ENCODE results near the gene EIF3I.
A peak's percentile ranks its signal among the peaks of the same experiment; 100 is the strongest.

Gene EIF3I

DNA sequence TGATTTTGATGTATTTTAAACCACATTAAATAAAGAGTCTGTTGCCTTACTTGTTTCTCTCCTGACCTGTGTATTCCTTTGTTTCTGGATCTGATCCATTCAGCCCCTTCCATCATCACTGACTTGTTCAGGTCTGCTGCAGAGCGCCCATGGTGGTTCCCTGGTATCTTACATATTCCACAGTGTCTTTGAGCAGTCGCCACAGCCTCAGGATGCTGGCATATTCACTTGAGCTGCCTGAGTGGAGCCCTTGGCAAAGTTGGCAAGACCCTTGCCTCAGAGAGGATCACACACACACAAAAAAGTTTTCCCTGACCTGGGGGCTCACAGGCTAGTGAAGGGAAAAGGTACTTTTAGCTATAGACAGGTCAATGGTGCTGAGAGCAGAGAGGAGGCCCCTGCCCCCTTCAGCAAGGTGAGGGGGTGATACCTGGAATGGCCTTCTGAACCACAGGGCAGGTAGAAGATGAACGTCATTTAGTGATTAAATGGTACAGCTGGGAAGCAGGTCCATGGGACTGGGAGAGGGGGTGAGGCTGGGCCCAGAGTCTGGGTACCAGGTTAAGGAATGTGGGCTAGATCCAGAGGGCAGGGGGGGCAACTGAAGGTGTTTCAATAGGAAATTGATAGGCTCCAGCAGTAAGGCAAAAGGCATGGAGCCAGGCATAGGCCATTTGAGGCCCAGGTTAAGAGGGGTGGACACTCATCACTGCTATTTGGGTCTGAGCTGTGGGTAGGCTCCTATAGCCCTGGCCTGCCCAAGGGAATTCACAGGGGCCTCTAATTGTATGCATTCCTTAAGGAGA is 23.8 kb upstream of the EIF3I start:
- DNase-seq (ENCODE audit: low spot score), result no peak

DNA sequence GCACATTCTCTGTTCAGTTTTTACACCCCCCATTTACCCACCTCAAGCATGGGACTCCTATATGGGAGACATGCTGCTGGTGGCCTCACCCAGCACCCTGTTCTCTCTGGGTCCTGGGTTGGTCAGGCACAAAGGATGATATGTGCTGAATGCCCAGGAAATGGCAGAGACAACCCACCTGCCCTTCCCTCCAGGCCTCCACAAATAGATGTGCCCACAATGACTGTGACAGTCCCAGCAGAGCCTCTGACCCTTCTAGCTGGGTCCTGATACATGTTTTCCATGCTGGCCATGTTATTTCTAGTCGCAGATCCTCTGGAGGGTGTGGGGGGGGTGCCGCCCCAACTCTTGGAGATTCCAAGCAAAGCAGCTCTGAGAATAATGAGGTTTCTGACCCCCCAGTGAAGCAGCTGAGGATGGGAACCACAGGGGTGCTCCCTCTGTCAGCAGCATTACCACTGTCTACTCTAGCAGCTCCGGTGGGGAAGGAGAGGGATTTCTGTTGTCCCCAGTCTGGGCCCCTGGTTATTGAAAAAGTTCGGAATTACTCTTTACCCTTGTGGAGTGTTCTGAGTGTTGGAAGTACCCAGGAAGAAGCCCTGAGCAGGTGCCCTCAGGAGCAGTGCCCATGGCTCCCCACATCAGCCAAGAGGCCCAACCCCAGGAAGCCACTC is 23.0 kb upstream of the EIF3I start:
- DNase-seq (ENCODE audit: low spot score), result no peak

DNA sequence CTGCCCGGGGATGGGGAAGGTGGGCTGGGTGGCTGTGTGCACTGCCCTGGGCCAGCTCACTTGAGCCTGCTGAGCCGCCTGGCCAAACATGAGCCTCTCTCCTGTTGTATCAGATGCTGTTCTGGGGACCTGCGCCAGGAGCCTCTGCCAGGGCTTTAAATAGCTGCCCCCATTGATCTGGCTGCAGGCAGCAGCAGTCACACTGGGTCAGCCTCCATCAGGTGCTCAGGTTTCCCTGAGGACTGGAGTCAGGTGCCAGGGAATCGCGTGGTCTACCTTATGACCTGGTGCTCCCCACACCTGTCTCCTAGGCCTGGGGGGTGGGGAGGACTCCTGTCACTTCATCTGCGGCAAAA is 22.5 kb upstream of the EIF3I start:
- DNase-seq (ENCODE audit: low spot score), result no peak

DNA sequence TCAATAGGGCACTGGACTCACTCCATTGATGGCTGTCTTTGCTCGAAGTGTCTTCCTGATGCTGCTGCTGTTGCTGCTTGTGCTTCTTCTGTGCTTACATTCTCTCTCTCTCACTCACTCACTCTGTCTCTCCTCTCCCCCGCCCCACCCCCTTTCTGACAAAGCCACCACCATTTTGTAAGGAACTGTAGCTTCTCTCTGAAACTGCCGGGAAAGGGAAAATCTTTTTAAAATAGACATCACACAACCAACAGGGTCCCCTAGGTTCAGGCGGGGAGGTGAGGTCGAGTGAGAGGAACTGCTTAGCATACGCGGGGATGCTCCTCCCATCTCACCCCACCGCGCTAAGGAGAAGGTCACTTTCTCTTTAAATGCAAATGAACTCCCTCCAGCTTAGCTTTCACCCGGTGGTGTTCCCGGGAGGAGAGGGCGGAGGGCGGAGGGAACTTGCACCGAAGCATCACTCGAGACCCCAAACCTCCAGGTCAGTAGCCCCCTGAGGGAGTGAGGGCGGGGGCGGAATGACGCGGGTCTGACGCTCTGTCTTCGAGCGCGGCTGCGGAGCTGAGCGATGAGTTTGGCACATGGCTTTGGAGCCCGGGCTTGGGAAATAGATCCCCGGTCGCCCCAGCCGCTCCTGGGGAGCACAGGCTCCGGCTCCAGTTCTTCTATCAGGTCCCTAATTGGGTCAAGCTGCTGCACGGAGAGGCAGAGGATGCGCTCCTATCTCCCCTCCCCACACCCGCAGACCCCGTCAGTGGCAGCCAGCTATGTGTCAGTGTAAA is 21.8 kb upstream of the EIF3I start, which contains the start of gene CCDC28B:
Gene CCDC28B, plus strand, starts transcription at position 370 of the 785 bp plus-strand sequence. CDS start 1,341 bp downstream, outside the sequence.
- peak; percentile 75 for DNase-seq (ENCODE audit: low spot score)

DNA sequence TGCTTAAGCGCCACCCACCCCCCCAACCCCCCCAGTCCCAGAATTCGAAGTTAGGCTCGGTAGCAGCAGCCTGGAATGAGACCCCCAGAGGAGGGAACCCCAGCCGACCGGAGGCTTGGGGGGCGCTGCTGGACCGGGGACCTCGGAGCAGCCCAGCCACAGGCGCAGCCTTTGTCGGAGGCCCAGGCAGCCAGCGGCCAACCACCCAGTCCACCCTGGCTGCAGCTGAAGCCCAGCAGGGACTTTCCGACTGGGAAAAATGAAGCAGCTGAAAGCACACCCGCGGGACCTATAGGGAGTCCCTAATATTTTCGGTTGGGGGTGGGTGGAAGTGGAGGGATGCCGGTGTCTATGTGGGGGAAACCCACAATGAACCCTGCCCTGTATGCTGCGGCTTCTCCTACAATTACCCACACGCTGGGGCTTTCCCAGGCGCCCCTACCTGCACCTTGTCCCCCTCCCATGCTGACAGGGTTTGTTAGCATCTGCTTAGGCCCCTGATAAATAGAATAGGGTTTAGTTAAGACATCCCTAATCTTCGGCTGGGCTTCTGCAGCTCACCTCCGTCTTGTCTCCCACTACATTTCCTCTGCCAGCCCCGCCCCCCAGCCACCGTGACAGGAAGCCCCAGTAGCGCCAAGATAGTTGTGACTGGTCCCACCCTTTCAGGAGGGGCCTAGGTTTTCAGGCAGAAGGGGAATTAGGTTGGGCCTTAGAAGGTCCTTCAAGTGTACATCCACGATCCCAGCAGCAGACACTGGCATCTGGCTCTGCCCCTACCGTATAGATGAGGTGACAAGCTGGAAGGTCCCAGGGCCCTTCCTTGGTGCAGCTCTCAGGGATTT is 21.0 kb upstream of the EIF3I start:
- no peak for DNase-seq (ENCODE audit: low spot score)

DNA sequence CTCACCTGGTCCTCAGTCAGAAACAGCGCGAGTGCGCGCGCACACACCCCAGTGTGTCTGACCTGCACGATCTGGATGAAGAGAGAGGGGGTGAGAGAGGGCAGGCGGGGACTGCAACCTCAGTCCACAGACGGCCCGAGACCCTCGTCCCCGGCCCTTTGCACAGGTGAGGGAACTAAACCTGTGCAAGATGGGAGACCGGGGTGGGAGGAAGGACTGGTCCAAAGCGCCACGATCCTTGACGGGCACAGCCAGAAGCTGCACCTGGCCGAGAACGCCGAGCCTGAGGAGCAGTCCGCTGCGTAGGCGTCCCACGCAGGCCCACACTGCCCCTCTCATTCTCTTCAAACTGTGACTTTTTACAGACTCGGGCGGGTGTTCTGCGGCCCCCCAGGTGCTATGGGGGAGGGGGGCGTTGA is 17.3 kb upstream of the EIF3I start:
- no peak for DNase-seq (ENCODE audit: low spot score)

DNA sequence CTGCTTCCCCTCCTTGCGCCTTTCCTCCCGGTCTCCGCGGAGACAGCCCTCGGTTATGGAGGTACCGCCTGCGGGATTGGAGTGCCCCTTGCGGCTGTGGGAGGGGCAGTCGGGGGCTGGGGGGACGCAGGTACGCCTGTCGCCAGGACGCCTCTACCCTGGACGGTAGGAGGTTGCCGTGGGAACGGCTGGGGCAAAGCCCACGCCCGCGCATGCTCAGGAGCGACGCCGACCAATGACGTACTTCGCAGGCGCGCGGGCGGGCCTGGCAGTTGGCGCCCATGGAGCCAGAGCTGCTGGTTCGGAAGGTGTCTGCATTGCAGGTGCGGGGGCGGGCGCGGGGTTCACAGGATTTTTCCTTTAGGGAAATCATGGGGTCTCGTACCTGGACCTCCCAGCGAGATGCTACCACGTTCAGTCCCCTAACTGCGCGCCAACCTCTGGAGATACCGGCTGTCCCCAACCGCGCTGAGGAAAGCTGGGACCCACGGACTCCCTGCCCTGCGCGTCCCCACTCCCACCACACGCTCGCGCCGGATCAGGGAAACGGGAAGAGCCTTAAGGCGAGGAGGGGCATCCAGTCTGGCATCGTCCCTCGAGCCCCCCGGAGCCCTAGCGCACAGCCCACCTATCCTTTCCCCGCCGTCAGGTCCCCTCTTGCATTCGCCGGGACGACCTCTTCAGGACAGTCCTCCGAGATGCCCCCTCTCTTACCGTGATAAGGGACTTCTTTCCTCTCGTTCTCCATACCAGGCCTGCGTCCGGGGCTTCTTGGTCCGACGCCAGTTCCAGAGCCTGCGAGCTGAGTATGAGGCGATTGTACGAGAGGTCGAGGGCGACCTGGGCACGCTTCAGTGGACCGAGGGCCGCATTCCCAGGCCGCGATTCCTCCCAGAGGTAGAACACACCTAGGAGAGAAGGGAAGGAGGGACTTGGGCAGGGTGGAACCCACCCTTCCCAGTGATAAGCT is 16.5 kb upstream of the EIF3I start, which contains the start of gene IQCC:
Gene IQCC, plus strand, starts transcription at position 271 of the 970 bp plus-strand sequence. Its CDS starts 11 bp downstream, at position 282.
- DNase-seq (ENCODE audit: low spot score), result peak; percentile 78

DNA sequence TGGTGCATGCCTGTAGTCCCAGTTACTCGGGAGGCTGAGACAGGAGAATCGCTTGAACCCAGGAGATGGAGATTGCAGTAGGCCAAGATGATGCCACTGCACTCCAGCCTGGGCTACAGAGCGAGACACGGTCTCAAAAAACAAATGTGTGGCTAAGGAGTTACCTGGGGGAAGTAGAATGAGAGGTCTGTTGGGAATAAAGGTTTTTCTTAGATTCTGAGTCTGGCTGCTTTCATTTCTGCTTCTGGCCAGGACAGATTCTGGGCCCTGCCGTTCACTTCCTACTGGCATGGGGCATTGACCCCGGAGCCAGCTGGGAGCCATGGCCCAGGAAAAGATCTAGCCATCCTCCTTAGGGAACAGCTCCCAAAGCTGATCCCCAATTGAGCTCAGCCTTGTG is 13.7 kb upstream of the EIF3I start:
- DNase-seq (ENCODE audit: low spot score), result no peak

DNA sequence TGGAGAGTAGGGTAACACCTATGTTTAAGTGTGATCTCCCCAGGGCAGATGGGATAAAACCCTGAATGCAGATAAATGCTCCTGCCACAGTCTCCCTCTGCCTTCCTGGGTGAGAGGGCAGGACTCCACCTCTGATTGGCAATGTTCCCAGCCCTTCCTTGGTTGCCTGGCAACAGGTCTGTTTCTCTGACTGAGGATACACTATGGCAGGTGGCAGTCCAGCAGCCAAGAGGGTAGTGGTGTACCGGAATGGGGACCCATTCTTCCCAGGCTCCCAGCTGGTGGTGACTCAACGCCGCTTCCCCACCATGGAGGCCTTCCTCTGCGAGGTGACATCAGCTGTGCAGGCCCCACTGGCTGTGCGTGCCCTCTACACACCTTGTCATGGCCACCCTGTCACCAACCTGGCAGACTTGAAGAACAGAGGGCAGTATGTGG is 13.3 kb upstream of the EIF3I start, which contains the start of gene DCDC2B:
Gene DCDC2B, plus strand, starts transcription at position 199 of the 438 bp plus-strand sequence. Its CDS starts 5 bp downstream, at position 204.
- no peak for DNase-seq (ENCODE audit: low spot score)

DNA sequence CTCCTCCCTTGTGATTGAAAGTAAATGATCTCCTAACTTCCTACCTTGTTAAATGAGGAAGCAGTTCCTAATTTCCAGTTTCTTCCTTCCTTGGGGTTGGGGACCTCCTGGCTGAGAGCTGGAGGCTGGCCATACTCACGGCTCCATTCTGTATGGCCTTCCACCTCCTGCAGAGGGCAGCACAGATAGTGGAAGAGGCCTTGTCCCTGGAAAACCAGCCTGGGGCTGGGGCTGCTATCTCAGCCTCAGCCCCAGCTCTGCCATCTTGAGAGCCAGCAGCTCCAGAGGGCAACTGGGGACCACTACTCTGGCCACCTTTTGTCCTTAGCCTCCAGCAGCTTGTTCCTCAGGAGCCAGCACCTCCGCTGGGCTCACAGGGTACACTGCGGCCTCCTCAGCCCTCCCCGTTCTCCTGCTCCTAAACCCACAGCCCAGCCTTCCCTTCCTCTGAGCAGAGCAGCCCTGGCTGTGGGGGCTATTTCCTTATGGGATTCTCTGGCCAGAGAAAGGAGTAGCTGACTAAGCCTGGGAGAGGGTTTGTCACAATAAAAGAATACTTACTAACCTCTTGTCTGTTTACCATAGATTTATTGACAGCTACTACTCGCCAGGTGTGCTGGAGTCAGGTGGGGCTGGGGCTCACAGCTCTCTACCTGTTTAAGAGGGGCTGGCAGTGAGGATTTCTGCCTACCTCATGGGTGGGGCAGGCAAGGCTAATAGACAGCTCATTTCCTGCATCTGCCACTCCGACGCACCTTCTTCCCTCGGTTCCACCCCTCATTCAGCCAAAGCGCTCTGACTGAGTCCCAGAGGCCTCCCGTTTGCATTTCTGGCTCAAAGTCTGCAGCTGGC is 6.4 kb upstream of the EIF3I start:
- peak; percentile 76 for DNase-seq (ENCODE audit: low spot score)

DNA sequence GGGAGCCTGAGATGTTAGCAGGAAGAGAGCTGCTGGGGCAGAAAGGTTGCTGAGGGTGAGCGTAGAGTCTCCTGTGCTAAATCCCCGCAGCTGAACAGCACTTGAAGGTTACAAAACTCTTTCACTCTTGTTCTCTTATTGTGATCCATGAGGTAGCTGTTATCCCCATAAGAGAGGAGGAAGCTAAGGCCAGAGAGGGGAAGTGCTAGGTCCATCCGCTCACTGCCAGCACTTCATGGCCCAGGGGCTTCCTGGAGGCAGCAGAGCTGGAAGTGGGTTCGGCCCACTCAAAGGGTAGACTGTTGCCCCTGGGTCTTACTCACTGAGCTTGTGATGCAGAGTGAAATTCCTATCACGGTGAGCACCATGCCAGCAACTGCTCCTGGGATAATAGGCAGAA is 5.6 kb upstream of the EIF3I start:
- no peak for DNase-seq (ENCODE audit: low spot score)

DNA sequence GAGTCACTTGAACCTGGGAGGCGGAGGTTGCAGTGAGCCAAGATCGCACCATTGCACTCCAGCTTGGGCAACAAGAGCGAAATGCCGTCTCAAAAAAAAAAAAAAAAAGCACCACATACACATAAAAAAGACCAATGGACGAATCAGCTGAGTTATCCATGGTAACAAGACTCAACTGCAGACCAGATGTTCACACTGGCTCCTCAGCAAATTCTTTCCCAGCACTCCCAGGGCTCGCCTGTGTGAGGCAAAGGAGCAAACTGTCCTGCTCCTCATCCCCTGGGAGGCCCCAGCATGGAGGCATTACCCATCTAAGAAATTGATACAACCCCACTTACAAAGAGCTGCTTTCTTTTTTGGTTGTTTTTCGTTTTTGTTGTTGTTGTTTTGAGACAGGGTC is 3.2 kb upstream of the EIF3I start:
- DNase-seq (ENCODE audit: low spot score), result no peak

DNA sequence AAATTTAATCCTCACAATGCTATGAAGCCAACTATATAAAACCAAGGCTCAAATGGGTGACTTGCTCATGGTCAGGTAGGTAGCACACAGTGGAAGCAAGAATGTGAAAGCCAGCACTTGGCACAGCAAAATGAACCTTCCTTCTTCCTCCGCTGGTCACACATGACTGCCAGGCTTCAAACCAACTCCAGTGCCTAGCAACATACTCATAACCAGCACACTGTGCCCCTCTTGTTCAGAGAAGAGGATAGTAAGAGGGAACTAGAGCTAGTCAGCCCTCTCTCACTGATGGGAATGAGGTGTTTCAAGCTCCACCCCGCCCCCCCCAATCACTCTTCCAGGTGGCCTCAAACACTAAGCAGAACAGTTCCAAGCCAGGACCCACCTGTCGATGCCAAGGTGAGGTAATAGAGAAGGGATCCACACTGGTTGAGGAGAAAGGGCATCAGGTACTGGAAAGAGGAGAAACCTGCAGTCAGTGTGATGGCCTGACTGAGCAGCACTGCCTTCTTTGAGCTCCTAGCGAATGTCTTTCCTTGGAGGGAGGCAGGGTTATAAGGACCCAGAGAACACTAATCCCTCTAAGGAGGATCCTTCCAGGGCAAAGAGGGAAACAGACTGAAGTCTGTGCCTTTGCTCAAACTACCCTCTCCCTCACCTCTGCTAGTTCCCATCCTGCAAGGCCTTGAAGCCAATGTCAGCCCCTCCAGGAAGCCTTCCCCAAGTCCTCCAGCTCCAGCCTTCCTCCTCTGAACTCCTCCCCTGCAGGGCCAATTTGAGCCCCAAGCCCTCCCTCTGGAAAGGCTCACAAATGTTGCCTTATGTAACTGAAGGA is 1.2 kb upstream of the EIF3I start:
- no peak for DNase-seq (ENCODE audit: low spot score)

DNA sequence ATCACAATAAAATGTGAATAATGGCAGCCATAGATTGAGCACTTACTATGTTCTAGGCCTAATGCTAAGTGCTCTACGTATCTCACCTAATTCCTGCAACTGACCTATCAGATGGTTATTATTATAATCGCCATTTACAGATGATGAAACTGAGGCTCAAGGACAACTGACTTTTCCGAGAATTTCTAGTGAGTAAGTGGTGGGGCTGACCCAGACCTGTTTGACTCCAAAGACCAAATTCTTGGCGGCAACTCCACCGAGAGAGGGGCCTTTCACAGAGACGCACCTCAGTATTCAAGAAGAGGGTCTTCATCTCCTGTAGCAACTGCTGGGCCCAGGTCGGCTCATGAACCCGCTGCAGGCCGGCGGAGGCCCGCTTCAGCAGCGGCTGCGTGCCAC is 627 bp upstream of the EIF3I start:
- DNase-seq (ENCODE audit: low spot score), result no peak

DNA sequence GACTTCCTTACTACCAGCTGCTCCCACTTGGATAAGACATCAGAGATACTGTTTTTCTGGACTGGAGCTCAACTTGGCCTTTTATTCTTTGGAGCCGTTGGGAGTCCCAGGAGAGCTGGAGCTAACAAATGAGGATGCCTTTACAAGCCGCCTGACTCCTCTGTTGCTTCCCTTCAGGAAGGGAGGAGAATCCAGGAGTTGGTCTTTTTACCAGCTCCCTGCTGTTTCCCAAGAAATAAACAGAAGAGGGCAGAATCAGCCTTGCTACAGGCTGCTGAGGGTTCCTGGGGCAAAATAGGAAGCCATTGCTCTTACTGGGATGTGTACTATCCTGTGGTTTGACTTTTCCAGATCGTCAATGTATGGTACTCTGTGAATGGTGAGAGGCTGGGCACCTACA is 1.5 kb downstream of the EIF3I start:
- DNase-seq (ENCODE audit: low spot score), result no peak

DNA sequence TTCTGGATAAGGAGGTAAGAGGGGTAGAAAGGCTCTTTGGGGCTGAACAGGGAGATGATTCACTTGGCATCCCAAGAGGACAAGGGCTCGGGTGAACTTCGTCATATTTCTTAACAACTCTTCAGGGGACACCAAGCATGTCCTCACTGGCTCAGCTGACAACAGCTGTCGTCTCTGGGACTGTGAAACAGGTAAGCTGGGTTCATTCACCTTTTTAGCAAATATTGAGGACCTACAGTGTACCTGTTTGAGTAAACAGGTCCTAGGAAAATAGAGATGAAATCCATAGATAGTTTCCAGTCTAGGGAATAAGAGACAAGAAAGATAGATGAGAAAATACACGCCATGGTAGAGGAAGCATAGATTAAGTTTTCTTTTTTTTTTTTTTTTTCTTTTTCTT is 2.1 kb downstream of the EIF3I start:
- no peak for DNase-seq (ENCODE audit: low spot score)

DNA sequence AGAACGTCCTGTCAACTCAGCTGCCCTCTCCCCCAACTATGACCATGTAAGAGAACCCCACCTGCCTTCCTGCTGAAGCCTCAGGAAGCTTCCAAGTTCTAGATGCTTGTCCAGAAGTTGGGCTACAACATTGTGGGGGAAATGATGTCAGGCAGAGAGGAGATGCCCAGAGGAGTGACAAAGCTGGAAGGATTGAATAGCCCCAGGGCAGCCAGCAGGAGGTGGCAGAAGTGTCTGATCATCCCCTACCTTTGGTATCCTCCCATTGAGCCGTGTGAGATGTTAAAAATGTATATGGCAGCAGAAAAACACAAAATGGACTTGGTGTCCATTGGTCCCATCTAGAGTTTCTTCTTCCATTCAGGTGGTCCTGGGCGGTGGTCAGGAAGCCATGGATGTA is 6.6 kb downstream of the EIF3I start:
- no peak for DNase-seq (ENCODE audit: low spot score)

DNA sequence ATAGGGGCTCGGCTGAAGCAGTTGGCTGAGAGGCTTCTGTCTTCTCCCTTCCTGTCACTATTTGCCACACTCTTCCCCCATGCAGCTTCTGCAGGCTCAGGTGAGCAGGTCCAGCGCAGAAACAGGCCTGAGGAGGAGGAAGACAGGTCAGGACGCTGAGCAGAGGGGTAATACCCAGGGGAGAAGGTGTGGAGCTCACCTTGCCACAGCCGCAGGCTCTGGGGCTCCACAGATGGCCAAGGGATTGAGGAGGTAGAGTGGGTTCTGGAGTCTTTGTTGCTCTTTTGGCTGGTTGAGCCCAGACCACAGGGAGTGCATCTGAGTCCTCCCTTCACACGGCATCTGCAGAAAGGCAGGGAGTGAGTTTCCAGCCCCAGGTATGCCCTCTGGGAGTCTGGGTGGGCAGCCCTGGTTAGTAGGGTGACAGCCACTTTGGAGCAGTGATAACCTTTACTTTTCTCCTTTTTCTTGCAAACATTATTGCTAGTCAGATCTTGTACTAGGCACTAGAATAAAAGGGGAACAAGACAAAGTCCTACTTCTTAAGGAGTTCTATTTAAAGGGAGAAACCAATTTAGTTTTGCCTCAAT is 9.7 kb downstream of the EIF3I start:
- DNase-seq (ENCODE audit: low spot score), result no peak
